GM10266 (cell line): ENCODE results near the gene DDTL.

Experiments used
- DNase-seq: peaks from one replicate; pipeline ENCODE4 v3.0.0; 2012; ENCODE audit errors: extremely low spot score
- CTCF ChIP-seq: IDR thresholded peaks from 2 replicates; pipeline ENCODE4 v1.5.1; 2012; ENCODE audit warnings: mild to moderate bottlenecking, low read depth; ENCODE audit not compliant: control insufficient read depth, insufficient read depth; ENCODE audit errors: missing control alignments

DDTL gene

GRCh38 chr22:24008381-24009226 lies 41.9 kb downstream of the DDTL start:
- TF ChIP-seq CTCF, result no peak

GRCh38 chr22:24009227-24010017 lies 42.7 kb downstream of the DDTL start:
- no peak for DNase-seq
- no peak for TF ChIP-seq CTCF

More at GRCh38 chr22:24008381-24009226, 41.9 kb downstream of the DDTL start:
- no peak for DNase-seq

- no peak for TF ChIP-seq CTCF
- DNase-seq, result no peak
Measured at GRCh38 chr22:24010018-24010391, 43.3 kb downstream of the DDTL start.

- no peak for DNase-seq
Measured at GRCh38 chr22:24011735-24012068, 45.0 kb downstream of the DDTL start.

GRCh38 chr22:24016156-24016555 lies 49.5 kb downstream of the DDTL start:
- DNase-seq, result no peak
- no peak for TF ChIP-seq CTCF

More at GRCh38 chr22:24011735-24012068, 45.0 kb downstream of the DDTL start:
- TF ChIP-seq CTCF, result no peak

GRCh38 chr22:24021304-24021703 lies 54.6 kb downstream of the DDTL start:
- DNase-seq, result no peak
- TF ChIP-seq CTCF, result no peak
